Measurements from ENCODE around the gene HNRNPH3.

GRCh38 chr10:68302871-68303270 is 29.0 kb upstream of the HNRNPH3 start:
- TF ChIP-seq CTCF (IDR thresholded peaks at IDR 0.05) (no peak), POLR2A (IDR thresholded peaks at IDR 0.05) (no peak)

All from thyroid gland (tissue), 4 donors.